ENCODE results near the gene LUZP2. TPM values are rescaled to one million over a fixed set of nuclear protein-coding genes. Genes with fewer than 3 reads are reported as not detected.

The LUZP2 gene
- total and polyA plus RNA-seq, 2 of the 8 experiments (the other 6 are each of a cell fraction or from before 2014, with no cell fraction given): 0.79 to 1.5 TPM

DNA sequence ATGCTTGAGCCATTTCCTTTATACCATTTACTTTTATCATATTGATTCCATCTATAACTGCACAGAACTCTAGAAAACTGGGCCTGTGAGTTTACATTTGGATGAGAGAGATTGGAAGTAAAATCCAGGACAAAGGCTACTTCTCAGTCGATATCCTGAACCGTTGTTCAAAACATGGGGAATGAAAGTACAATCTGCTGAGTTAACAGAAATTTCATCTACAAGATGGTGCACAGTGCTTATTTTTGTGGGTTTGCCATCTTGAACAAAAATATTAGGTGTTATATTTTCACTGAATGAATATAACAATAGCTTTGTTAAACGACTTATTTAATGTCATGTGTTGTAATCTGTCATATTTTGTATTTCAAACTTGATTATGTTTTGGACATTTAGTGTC, 622.6 kb downstream of the LUZP2 start:
- H3K23me2 ChIP-seq (ENCODE audit: low read depth, low read length): no peaks in the 10 kb centered on the region
- H2BK15ac ChIP-seq (ENCODE audit: low read length): no peak overlapping the region
- H3K56ac ChIP-seq (replicated peaks; ENCODE audit: insufficient read length, low read depth, low read length): no peak overlapping the region
- H4K5ac ChIP-seq (ENCODE audit: insufficient read length, low read depth, low read length): no peak overlapping the region
- FAIRE-seq (no peak), DNase-seq (ENCODE audit: low read depth in 1 of 2, low spot score in 2 of 2) (no peak)
- H3K9ac ChIP-seq (replicated peaks in 1 of 4; ENCODE audit: extremely low read depth in 1 of 4, low read depth in 3 of 4, low read length in 3 of 4): no peak overlapping the region
- H2AFZ ChIP-seq (ENCODE audit: low read length): no peak overlapping the region
- H3K18ac ChIP-seq (ENCODE audit: extremely low read depth, low read length): no peak overlapping the region
- H3K23ac ChIP-seq (ENCODE audit: insufficient read length): no peak overlapping the region
- H4K91ac ChIP-seq (replicated peaks; ENCODE audit: insufficient read length, low read length): no peak overlapping the region
- H3K9me3 ChIP-seq (ENCODE audit: insufficient read depth in 2 of 2, low read depth in 1 of 2, low read length in 1 of 2): no peaks in the 10 kb centered on the region
- no peaks in the 10 kb centered on the region for H3K79me1 ChIP-seq (ENCODE audit: low read depth, low read length)
- ChIA-PET CTCF (ENCODE audit: partially characterized antibody) (no interaction called here), POLR2A (ENCODE audit: partially characterized antibody) (no interaction called here)
- no peaks in the 10 kb centered on the region for H3K4me1 ChIP-seq (replicated peaks in 1 of 4; ENCODE audit: control insufficient read depth in 3 of 4, insufficient read depth in 4 of 4, low read length in 3 of 4)
- 91% methylated on average over 3 of the region's 3 CpGs; no CpG with 5 or more reads in 1 of the 2 experiments for WGBS, 2 experiments (ENCODE audit: extremely low coverage in 1 of 2, insufficient coverage in 1 of 2, insufficient read length in 1 of 2, insufficient replicate concordance in 2 of 2, low coverage in 1 of 2, low lambda C conversion rate in 2 of 2, missing lambda C conversion rate in 1 of 2)
- no peak overlapping the region for H2BK120ac ChIP-seq (replicated peaks; ENCODE audit: low read depth, low read length)
- no peak overlapping the region for H2BK5ac ChIP-seq (ENCODE audit: low read depth, low read length)
- no peak overlapping the region for H3K4me3 ChIP-seq (ENCODE audit: extremely low read depth in 1 of 4, insufficient read depth in 2 of 4, low read depth in 3 of 4, low read length in 4 of 4)
- H3K36me3 ChIP-seq (ENCODE audit: control insufficient read depth in 2 of 4, insufficient read depth in 4 of 4, low read length in 3 of 4): no peaks in the 10 kb centered on the region
- no peak overlapping the region for H2BK12ac ChIP-seq (ENCODE audit: low read depth, low read length)
- H3K27ac ChIP-seq (ENCODE audit: low read depth, low read length): no peak overlapping the region
- H4K20me1 ChIP-seq (replicated peaks in 1 of 2; ENCODE audit: control insufficient read depth in 1 of 2, insufficient read depth in 2 of 2, low read length in 2 of 2): no peaks in the 10 kb centered on the region
- H3K27me3 ChIP-seq (replicated peaks in 1 of 4; ENCODE audit: control insufficient read depth in 3 of 4, extremely low read depth in 1 of 4, insufficient read depth in 3 of 4, low read length in 3 of 4): no peaks in the 10 kb centered on the region
- no peak overlapping the region for H3K4me2 ChIP-seq (ENCODE audit: insufficient read depth in 1 of 2, low read depth in 2 of 2, low read length in 2 of 2)
- no peaks in the 10 kb centered on the region for H3K79me2 ChIP-seq (ENCODE audit: control insufficient read depth in 1 of 2, insufficient read depth in 2 of 2, low read length in 2 of 2)
- no peak overlapping the region for H3K14ac ChIP-seq (ENCODE audit: insufficient read length)
- H3K4ac ChIP-seq (replicated peaks; ENCODE audit: insufficient read length, low read depth, low read length): no peak overlapping the region
- no peak overlapping the region for H4K8ac ChIP-seq (ENCODE audit: extremely low read depth, insufficient read depth, low read length)
- H2AK5ac ChIP-seq (ENCODE audit: low read depth, low read length): no peak overlapping the region
- H2BK20ac ChIP-seq (ENCODE audit: low read length): no peak overlapping the region
- no peak for TF ChIP-seq TEAD4 (IDR thresholded peaks at IDR 0.05; ENCODE audit: low read depth, low read length)
- TF ChIP-seq KDM1A (IDR thresholded peaks at IDR 0.05; ENCODE audit: borderline replicate concordance, low read length): no peak
- TF ChIP-seq SIX5 (IDR thresholded peaks at IDR 0.05; ENCODE audit: low read depth, low read length): no peak
- no peak for TF ChIP-seq ZNF274 (IDR thresholded peaks at IDR 0.05; ENCODE audit: borderline replicate concordance, extremely low read depth, low read length)
- TF ChIP-seq, protein P1, sequence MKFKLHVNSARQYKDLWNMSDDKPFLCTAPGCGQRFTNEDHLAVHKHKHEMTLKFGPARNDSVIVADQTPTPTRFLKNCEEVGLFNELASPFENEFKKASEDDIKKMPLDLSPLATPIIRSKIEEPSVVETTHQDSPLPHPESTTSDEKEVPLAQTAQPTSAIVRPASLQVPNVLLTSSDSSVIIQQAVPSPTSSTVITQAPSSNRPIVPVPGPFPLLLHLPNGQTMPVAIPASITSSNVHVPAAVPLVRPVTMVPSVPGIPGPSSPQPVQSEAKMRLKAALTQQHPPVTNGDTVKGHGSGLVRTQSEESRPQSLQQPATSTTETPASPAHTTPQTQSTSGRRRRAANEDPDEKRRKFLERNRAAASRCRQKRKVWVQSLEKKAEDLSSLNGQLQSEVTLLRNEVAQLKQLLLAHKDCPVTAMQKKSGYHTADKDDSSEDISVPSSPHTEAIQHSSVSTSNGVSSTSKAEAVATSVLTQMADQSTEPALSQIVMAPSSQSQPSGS (IDR thresholded peaks at IDR 0.05; ENCODE audit: low read length): no peak
- no peak for TF ChIP-seq RNF2 (IDR thresholded peaks at IDR 0.05; ENCODE audit: borderline replicate concordance, low read depth, low read length, missing control alignments, poor library complexity, severe bottlenecking)
- TF ChIP-seq CHD2 (IDR thresholded peaks at IDR 0.05; ENCODE audit: low read length): no peak
- TF ChIP-seq CTCF (IDR thresholded peaks at IDR 0.05; ENCODE audit: control extremely low read depth in 1 of 3, insufficient read depth in 1 of 3, low read depth in 1 of 3, low read length in 3 of 3): no peak
- TF ChIP-seq SP4 (IDR thresholded peaks at IDR 0.05; ENCODE audit: low read length): no peak
- no peak for TF ChIP-seq KDM4A (IDR thresholded peaks at IDR 0.05; ENCODE audit: low read depth, low read length, severe bottlenecking)

Measured in H1 (cell line).